ENCODE results near the gene ERG28.

- TF ChIP-seq CTCF (IDR thresholded peaks at IDR 0.05) = no peak
- no peak for TF ChIP-seq EZH2phosphoT487 (IDR thresholded peaks at IDR 0.05)
These were observed 48.5 kb downstream of the ERG28 start for GRCh38 chr14:75612157-75612556.

Measured in neural progenitor cell (in vitro differentiated cells).